GM18868 (cell line): ENCODE data around the gene CADM1.

Experiments
- ATAC-seq: cut with Tn5 transposase; IDR thresholded peaks from one replicate; pipeline ENCODE4 v1.9.1; 2021; ENCODE audit warnings: mild to moderate bottlenecking, moderate library complexity; ENCODE audit not compliant: unreplicated experiment

CADM1 gene

DNA sequence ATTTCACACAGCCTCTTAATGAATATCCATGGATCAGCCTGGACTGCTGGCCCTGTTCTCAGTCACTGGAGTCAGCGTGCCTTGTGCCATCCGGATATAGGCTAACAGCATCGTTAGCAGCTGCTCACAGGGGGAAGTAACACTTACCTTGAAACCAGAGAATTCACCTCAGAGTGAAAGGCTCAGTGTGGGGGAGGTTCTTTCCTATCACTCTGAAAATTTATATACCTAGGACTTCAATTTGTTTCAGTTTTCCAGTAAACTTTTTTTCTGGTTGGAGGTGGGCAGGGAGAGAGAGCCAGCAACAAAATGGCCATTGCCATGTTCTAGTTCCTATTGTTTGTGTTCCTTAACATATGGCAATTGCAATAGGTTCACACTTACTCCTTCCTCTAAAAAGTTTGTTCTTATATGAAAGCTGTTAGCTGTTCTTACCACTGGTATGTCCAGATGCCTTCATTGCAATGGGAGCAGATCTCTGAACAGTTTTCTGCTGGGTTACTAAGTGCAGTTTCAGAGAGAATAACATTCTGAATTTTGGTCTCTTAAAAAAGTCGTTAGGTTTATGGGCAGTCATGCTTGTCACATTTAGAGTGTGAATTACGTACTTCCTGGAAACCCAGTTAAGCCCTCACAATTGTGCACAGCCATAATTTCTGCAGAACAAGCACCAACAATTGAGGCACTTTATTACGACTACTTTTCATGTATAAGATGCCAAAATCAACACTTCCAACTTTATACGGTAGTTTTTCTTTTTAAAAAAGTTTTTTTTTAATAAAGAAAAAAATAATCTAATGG, 247.6 kb downstream of the CADM1 start:
- peak; percentile 90 for ATAC-seq

DNA sequence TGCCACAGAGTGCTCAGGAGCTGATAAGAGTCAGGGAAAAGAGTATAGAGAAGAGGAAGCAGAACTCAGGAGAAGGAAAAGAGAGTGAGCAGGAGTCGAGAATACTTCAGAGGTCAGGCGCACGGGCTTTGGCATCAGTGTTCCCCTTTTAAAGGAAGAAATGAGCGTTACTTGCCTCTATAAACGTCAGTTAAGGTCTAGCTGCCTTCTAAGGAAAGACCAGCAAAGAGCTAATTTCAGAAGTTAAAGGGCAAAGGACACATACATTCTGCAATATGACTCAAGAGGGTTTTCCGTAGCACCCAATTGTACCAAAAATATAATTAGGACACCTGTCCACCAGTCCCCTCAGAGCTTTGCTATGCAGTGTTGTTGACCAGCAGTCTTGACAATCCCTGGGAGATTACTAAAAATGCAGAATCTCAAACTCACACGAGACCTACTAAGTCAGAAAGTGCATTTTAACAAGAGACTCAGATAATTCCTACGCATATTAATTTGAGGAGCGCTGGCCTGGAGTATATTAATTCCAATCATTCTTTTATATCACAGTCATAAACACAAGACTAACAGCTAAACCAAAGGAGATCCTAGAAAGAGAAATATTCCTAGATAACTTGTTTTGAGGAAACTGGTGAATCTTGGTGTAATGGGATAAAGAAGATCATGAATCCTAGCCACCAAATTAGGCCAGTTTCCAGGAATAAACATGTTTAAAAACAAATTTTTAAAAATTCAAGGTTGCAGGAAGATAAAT, 249.0 kb downstream of the CADM1 start:
- no peak for ATAC-seq

DNA sequence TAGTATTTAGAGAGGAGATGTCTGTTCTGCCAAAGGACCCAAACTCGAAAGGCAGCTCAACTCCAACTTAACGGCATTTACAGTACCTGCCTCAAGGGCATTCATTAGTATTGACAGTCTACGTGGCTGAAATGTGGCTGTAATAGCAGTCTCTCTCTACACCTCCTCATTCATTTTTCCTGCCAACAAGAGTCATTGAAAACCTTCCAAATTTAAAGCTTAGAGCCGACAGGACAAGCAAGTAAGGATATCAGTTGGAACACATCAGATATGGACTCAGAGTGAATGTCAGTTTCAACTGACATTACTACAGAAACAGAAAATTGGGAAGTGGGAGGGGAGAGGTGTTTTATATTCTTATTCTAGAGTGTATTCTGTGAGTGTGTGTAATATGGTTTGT, 253.1 kb downstream of the CADM1 start:
- ATAC-seq, result no peak

DNA sequence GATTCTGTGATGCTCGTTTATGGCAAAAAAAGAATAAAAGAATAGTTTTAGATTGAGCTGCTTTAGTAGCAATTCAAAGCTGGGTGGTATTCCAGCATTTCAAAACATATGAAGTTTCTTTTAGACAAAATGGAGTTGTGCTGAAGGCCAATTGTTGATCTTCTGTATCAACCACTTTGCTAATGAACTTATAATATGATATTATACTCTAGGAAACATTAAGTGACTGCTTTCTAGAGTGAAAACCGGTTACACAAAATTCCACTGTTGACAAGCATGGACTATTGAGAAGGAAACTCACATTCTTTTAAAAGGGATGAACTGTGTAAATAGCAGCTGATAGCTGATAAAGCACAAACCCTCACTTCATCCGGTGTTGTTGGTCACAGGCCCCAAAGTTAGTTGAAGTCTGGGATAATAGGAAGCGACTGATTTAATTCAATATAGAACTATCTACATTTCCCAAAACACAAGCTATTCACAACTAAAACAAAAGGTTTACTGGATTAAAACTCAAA, 255.1 kb downstream of the CADM1 start:
- no peak for ATAC-seq

DNA sequence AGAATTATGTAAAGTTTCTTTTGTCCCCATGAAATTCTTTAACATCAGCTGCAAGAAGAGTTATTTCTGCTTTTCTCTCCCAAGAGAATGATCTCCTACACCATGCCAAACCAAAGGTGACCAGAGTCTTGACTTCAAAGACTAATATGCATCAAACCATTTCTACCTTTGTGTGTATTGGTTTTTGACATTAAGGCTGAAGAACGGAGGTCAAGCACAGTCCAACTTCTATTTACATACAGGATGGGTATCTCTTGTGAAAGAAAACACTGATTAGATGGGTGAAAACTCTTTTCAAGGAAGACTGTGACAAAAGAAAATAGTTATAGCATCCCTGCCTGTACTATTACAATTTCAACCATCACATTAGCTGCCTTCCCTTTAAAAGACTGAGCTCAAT, 256.3 kb downstream of the CADM1 start:
- ATAC-seq, result no peak

DNA sequence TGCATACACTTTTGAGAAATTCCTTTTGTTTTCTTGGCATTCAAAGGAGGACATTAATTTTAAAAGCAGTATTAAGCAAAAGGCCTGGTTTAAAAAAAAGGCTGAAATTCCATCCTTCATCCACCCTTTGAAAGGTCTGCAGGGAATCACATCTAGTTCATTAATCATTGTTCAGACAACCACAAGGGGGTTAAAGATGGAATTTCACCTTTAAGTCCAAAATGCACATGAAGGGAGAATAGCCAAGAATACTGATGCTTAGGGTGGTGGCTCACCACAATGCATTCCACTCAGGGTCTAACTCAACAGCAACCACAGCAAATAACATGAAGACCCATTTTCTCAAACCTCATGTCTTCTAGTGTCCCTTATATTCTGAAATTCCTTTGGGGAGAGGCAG, 256.9 kb downstream of the CADM1 start:
- ATAC-seq, result no peak

DNA sequence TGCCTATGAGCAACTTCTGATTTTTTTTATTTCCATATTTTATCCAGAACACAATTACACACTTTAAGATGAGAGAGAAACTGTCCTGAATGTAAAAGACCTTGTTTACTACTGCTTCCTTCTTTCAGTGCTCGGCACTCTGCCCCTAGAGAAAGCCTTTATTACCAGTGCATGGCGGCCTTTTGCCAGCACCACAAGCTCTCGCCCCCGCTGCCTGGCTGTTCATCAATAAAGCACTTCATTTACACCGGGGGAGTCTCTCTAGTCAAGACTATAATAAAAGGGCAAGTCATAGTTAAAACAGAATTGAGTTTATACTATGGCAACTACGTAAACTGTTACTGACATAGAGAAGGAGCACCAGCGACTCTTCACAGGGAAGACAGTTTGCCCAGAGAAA, 259.5 kb downstream of the CADM1 start:
- ATAC-seq, result no peak

DNA sequence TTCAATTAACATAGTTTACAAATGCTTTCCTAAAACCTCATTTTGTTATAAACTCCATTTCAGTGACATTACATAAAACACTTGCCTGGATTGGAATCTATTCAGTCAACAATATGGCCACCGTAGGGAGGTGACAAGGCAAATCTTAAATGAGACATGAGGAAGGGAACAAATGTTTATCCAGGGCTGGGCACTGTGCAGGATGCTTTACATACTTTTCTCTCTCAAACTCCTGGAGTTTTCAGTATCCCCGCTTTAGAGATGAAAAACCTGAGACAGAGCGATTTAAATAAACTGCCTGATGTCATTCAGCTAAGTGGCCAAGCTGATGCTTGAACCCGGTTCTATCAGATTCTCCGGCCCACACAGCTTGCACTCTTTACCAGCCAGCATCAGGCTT, 259.9 kb downstream of the CADM1 start:
- no peak for ATAC-seq

DNA sequence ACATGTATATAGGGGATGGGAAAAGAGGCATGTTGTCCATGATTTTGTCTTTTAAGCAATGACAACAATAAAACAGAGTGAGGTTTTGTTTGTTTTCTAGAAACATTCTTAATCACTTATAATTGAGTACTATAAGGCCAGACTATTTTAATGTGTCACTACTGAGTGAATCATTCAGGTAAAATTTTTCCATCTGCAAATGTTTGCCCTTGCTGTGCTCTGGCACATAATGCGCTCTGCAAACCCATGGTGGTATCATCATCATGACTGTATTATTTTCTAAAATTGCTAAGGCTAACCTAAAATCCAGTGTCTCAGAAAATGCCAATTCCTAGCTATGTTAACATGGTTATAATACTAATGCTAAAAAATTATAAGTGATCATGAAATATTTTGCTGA, 261.2 kb downstream of the CADM1 start:
- ATAC-seq, result no peak

DNA sequence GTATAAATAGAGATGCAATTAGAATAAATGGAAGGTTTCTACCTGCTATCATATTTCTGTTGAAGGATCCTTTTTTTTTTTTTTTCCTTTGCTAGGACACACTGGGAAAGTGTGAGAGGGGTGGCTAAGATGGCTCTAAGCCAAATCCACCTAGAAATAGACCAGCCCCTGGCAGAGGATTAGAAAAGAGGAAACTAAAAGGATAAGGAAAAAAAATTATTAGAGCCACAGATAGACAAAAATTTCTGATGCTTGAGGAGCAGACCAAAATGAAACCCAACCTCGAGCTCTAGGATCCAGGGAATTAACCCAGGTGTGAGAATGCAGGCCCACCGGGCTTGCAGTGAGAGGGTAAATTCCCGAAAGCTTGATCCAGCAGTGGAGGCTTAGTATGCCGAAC, 262.3 kb downstream of the CADM1 start:
- ATAC-seq, result no peak

DNA sequence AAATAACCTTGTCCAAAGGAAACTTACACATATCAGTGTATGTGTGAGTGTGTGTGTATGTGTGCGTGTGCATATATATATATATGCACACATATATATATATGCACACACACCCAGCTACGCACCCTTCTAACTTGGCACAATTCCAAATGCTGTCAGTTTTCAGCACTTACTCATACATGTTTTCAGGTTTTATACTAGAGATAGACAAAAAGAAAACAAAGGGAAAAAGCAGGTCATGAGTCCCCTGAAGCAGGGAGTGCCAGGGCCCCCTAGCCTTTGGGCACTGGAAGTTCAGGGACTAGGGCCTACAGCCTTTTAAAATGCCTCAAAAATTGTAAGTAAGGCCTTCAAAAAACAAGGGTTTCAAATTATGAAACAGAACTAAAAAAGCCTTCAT, 265.4 kb downstream of the CADM1 start:
- ATAC-seq, result no peak

DNA sequence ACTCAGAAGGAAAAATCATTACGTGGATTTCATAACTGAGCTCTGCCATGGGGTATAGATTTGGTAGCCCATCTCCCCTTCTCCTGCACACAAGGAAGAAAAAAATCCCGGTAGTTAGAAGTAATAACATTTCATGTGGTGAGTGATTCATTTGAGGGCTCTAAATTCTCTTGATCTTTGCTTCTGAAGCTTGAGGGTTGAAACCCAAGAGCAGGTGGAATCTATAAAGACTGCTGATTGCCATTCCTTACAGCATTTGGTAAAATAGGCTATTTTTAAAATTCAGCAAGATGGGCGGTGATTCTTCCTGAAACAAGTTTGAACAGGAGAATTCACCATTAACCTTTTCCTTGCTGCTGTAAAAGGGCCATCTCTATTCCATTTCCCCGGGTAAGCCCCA, 266.1 kb downstream of the CADM1 start:
- ATAC-seq, result no peak

DNA sequence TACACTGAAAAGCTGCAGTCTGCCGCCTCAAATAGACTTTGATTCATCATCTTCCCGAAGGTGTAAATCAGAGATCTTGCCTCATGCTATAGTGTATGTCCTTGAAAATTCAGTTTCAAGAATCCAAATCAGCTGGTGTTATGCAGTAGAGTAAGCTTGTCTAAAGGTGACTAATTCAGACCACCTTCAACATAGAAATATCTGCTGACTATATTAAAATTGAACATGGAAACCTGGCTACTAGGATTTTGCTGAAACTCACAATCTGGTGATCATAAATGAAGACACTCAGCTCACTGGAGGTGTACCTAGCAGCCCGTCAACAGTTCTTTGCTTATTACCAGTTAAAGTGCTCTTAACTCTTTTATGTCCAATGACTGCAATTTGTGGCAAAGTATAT, 266.6 kb downstream of the CADM1 start:
- ATAC-seq, result no peak

DNA sequence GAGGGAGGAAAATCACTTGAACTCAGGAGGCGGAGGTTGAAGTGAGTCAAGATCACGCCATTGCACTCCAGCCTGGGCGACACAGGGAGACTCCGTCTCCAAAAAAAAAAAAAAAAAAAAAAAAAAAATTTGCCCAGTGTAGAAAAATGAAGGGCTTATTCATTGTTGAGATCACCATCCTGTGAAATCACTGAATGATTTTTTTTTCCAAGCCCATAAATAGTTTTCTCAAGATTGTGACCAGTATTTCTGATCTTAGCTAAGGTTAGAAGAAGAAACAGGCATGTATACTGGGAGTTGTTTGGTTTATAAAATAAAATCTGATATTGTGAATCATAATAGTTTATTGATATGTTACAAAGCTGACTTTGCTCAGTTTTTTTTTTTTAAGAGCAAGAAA, 269.4 kb downstream of the CADM1 start:
- no peak for ATAC-seq

DNA sequence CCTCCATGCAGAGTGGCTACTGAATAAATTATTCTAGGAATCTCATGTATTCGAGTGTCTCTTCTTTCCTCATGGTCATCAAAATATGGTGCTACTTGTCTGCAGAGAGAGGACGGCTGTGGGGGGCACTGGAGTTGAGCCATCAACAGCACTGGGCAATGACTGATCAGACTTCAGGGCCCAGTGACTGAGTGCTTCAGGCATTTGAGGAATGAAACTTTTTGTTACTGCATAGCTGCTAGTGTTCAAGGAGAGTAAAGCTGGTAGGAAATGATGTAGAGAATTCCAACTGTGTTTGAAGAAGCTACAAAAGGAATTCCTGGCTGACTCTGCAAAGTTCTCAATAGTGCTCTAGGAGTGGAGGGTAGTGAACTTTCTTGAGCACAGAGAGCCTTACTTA, 277.7 kb downstream of the CADM1 start:
- no peak for ATAC-seq

DNA sequence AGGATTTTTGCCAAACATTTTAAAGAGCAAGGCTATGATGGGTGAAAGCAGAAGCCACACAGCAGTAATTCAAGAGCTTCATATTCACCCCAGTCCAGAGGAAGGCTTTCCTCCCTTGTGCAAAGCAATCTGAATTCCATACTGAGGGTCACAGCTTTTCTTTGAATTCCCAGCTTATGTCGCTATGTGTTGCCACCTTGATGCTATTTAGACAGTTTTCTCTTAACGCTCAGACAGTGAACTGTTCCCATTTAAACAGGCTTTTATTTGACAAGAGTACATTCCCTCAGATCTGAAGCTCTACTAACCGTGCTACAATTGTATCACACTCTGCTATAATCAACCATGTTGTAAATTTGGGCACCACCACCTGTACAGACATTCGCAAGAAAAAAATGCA, 279.7 kb downstream of the CADM1 start:
- ATAC-seq, result no peak

DNA sequence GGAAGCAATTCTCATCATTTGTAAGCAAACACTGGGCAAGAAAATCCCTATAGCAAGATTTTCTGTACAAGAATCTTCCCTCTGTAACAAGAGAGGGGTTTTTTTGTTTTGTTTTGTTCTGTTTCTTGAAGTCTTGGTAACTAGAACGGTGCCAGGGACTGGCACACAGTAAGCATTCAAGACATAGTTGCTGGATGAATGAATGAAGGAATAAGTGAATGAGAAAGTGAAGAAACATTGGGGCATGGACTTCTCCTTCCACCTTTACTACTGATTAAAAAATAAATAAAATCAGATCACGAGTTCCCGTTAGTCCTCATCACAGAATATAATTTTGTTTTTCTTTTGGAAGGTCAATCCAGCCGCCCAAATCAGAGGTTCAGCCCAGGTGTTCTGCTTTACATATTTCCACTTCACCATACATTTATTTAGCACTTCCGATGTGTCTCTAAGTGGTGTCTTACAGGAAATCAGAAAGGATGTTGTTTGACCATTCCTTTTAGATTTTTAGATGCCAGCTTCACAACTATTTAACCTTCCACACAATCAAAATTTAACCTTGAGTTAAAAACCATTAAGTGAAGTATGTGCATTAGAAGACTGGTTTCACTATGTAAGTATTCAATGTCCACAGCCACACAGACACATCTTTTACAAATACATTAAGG, 281.2 kb downstream of the CADM1 start:
- peak; percentile 50 for ATAC-seq

DNA sequence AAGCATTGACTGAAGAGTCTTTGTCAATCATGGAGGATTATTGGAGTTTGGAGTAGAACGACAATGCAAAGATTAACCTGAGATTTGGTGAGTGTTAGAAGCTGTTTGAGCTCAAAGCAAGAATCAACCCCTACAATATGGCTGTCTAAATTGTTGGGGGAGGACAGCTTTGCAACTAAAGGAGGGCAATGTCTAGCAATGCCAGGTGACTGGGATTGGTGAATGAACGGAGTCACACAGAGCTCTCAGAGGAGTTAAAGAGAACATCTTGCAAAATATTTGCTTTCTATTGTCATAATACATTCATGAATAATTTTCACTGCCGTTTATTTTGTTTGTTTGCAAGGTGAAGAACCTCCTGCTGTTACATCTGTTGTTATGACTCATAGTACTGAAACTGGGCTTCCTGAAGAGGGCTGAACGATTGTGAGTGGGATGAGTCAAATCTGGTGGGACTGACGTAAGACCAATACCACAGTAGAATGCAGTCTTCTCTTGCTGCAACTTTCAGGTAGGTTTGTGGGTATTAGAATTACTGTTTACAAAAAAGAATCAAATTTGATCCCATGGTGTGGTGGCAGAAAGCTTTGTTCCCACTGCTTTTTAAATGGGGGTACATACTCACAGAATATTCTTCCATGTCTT, 281.9 kb downstream of the CADM1 start:
- peak; percentile 98 for ATAC-seq

DNA sequence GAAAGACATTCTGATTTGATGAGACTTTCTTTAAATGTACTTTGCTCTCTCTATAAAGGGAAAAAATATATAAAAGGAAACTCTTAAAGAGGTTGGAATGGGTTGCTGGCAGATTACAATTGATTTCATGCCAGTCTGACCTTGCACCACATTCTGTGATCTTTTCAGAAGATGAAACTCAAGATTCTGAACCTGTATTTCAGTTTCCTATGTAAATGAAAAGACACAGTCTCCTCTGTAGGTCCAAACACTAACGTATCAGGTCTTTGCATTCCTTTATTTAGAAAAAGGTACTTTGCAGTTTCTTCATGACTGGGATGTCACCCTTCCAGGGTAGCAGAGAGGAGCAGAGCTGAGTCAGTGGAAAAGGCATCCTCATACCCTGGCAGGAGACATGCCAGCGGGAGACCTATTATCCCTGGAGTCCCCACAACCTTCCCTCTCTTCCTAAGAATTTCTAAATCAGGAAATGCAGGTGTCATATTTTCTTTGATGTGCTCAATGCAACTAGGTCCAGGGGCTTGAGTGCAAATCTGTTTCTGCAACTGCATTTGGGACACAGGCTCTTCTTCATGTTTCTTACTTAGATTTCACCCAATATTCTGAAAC, 282.6 kb downstream of the CADM1 start:
- no peak for ATAC-seq

DNA sequence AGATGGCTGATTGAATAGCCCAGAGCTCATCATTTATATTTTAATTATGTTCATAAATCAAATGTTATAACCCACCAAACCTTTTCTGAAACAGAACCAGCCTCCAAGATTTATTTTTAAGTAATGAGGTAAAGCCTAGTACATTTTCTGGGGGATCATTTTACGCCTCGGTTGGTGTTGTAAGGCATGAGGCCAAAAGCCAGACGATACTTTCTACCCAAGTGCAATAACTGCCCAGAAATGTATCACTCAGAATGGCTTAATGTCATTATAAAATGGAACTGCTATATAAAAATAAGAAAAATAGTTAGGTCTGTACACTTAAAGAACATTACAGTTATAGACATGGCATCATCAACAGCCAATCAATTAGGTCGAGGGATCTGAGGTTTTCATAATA, 283.3 kb downstream of the CADM1 start:
- no peak for ATAC-seq

DNA sequence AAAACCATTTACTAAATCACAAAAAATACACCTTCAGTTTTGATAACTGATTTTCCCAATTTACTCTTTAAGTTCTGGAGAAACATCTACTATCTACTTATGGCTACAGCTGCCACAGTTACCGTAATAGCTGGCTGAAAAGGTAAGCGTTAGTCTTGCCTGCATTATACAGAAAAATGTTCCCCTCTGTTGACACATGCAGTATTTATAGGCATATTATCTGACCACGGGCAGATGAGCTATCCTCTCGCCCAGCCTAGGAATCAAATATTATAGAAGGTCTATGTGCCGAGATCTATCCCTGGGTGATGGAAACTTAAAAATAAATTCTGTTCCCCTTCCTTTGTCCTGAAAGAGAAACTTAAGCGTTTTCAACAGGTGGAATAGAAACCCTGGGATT, 283.8 kb downstream of the CADM1 start:
- no peak for ATAC-seq
